NB4 (cell line): ENCODE results near the gene SERTAD3.

Experiments
- POLR2A ChIP-seq: IDR thresholded peaks from 2 replicates; pipeline ENCODE4 v1.6.1; 2011; ENCODE audit warnings: mild to moderate bottlenecking; ENCODE audit not compliant: insufficient read length; ENCODE audit errors: extremely low read depth
- TF ChIP-seq, protein P1 (sequence below): IDR thresholded peaks from one replicate; pipeline ENCODE4 v1.5.1; 2012; ENCODE audit warnings: low read depth, low read length
- TF ChIP-seq, protein P2 (sequence below): IDR thresholded peaks from 2 replicates; pipeline ENCODE4 v1.6.1; 2011; ENCODE audit warnings: low read depth, low read length

DNA sequence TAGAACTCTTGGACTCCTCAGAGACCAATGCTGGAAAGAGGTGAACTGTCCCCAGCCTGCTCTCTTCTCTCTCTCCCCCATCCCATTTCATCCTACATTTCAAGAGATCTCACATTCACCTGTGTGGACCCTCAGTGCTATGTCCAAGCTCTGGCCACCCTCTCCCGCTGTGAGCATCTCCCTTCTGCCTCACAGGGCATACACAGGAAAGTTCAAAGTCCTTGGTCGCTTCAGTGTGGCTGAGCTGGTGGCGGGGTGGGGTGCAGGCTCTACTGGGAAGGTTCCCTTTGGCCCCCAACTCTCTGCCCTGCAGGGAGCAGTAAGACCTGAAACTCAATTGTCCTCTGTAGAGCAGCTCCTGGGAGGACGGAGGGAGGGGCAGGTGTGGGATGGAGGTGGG lies 49.6 kb upstream of the SERTAD3 start:
- TF ChIP-seq, protein P1, sequence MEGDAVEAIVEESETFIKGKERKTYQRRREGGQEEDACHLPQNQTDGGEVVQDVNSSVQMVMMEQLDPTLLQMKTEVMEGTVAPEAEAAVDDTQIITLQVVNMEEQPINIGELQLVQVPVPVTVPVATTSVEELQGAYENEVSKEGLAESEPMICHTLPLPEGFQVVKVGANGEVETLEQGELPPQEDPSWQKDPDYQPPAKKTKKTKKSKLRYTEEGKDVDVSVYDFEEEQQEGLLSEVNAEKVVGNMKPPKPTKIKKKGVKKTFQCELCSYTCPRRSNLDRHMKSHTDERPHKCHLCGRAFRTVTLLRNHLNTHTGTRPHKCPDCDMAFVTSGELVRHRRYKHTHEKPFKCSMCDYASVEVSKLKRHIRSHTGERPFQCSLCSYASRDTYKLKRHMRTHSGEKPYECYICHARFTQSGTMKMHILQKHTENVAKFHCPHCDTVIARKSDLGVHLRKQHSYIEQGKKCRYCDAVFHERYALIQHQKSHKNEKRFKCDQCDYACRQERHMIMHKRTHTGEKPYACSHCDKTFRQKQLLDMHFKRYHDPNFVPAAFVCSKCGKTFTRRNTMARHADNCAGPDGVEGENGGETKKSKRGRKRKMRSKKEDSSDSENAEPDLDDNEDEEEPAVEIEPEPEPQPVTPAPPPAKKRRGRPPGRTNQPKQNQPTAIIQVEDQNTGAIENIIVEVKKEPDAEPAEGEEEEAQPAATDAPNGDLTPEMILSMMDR: no peak
- no peak for TF ChIP-seq POLR2A
- TF ChIP-seq, protein P2, sequence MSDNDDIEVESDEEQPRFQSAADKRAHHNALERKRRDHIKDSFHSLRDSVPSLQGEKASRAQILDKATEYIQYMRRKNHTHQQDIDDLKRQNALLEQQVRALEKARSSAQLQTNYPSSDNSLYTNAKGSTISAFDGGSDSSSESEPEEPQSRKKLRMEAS: no peak
